GM19035 (cell line): ENCODE results near the gene SLC12A1.

ENCODE experiments used
- ATAC-seq: cut with Tn5 transposase; IDR thresholded peaks from one replicate; pipeline ENCODE4 v1.9.1; 2021; ENCODE audit not compliant: unreplicated experiment

Gene SLC12A1

DNA sequence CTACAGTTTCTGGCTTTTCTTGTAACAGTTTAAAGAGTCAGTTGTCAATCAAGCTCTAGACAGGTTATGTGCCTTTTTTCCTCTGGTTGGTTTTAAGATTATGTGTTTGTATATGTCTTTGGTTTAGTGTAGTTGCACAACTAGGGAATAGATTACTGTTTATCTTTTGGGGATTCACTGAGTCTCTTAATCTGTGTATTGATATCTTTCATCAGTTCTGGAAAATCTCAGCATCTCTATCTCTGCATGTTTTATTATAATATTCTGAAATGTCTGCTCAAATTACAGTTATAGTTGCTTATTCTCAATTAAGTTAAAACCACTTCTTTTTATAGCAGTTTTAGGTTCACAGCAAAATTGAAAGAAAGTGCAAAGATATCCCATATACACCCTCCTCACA, 139.4 kb downstream of the SLC12A1 start:
- ATAC-seq, result no peak

GRCh38 chr15:48352474-48353072, 146.5 kb downstream of the SLC12A1 start:
- ATAC-seq, result no peak
